ENCODE measurements around the gene ATXN8OS. TPM values are rescaled to one million over a fixed set of nuclear protein-coding genes. Genes with fewer than 3 reads are reported as not detected.

Gene ATXN8OS
- total RNA-seq, 1 experiment from 2014 or later: not detected

DNA sequence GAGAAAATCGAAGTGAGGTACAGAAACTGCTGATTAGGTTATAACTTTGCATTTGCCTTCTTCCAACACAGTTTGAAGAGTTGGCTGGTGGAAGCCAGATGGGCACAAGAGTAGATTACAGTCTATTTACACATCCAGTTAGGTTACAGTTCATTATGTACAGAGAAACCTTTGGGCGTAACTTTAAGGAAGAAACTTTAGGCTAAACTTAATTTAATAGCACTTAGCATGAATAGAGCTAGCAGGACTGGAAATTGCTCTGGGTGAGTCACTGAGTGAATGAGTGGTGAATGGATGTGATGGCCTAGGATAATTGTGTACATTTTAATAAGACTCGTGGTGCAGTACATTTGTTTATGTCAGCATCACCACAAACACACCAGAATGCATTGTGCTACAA is 63.5 kb downstream of the ATXN8OS start:
- H3K27ac ChIP-seq (ENCODE audit: insufficient read length, low read depth, low read length): no peak overlapping the region
- H3K27me3 Mint-ChIP-seq (ENCODE audit: low read depth): no peaks in the 10 kb centered on the region
- H3K36me3 Mint-ChIP-seq (ENCODE audit: insufficient read depth in 1 of 3, low read depth in 3 of 3): no peaks in the 10 kb centered on the region
- no peak overlapping the region for H3K4ac ChIP-seq (ENCODE audit: low read depth, low read length)
- no peaks in the 10 kb centered on the region; the same call in 1 of the 2 replicates for H3K4me1 ChIP-seq (ENCODE audit: insufficient read depth, low read length)
- H4K20me1 ChIP-seq (ENCODE audit: control insufficient read depth, insufficient read depth, insufficient read length): no peaks in the 10 kb centered on the region
- no peak overlapping the region for H2BK20ac ChIP-seq (ENCODE audit: low read depth, low read length, poor library complexity, severe bottlenecking)
- no peak overlapping the region for H3K14ac ChIP-seq (ENCODE audit: insufficient read depth, low read length)
- no peaks in the 10 kb centered on the region for H3K79me2 ChIP-seq (ENCODE audit: insufficient read depth, low read length)
- no peak overlapping the region for H3T11ph ChIP-seq (ENCODE audit: low read length)
- DNase-seq: no peak
- H3K9me3 ChIP-seq (ENCODE audit: control insufficient read depth, low read depth, low read length): no peaks in the 10 kb centered on the region
- H3K9ac ChIP-seq (ENCODE audit: extremely low read depth, insufficient read length, low read length): no peak overlapping the region
- H3K56ac ChIP-seq (ENCODE audit: insufficient read length, low read depth, low read length): no peak overlapping the region
- H3K4me2 ChIP-seq (ENCODE audit: insufficient read depth, insufficient read length, low read length): no peak overlapping the region
- H3K27me3 ChIP-seq (ENCODE audit: insufficient read depth, low read length): no peaks in the 10 kb centered on the region
- H3K79me1 ChIP-seq (ENCODE audit: insufficient read depth, low read depth, low read length, poor library complexity, severe bottlenecking): no peaks in the 10 kb centered on the region
- TF ChIP-seq, protein P1, sequence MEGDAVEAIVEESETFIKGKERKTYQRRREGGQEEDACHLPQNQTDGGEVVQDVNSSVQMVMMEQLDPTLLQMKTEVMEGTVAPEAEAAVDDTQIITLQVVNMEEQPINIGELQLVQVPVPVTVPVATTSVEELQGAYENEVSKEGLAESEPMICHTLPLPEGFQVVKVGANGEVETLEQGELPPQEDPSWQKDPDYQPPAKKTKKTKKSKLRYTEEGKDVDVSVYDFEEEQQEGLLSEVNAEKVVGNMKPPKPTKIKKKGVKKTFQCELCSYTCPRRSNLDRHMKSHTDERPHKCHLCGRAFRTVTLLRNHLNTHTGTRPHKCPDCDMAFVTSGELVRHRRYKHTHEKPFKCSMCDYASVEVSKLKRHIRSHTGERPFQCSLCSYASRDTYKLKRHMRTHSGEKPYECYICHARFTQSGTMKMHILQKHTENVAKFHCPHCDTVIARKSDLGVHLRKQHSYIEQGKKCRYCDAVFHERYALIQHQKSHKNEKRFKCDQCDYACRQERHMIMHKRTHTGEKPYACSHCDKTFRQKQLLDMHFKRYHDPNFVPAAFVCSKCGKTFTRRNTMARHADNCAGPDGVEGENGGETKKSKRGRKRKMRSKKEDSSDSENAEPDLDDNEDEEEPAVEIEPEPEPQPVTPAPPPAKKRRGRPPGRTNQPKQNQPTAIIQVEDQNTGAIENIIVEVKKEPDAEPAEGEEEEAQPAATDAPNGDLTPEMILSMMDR (conservative IDR thresholded peaks at IDR 0.05): no peak
- H2BK5ac ChIP-seq (ENCODE audit: insufficient read length, low read length): no peak overlapping the region
- no peak overlapping the region for H2BK15ac ChIP-seq (ENCODE audit: low read depth, low read length)
- no peak overlapping the region for H3K18ac ChIP-seq (ENCODE audit: insufficient read length, low read depth, low read length)
- no peak overlapping the region for H4K8ac ChIP-seq (replicated peaks; ENCODE audit: insufficient read length, low read depth, low read length)
- H4K5ac ChIP-seq (ENCODE audit: insufficient read length, low read depth, low read length): no peak overlapping the region
- no peak overlapping the region for H2BK12ac ChIP-seq (ENCODE audit: insufficient read length, low read depth, low read length)
- peaks cover 7 to 9% of the 10 kb centered on the region in 2 experiments; a peak in 2 of 4 replicates for H3K4me1 Mint-ChIP-seq
- no peaks in the 10 kb centered on the region; a peak in 3 of 5 replicates for H3K9me3 Mint-ChIP-seq
- no peak overlapping the region for H2BK120ac ChIP-seq (ENCODE audit: low read depth, low read length, poor library complexity, severe bottlenecking)
- WGBS (ENCODE audit: extremely low coverage, insufficient read length, low lambda C conversion rate): no CpG with 5 or more reads among the region's 3 CpGs
- H3K23ac ChIP-seq (ENCODE audit: insufficient read length, low read depth, low read length): no peak overlapping the region
- no peak overlapping the region for H2AK5ac ChIP-seq (ENCODE audit: insufficient read length, low read length)
- H3K4me3 Mint-ChIP-seq: no peak overlapping the region
- peak overlapping the region in 1 of 3 experiments; percentile 62; a peak in 1 of 7 replicates for H3K27ac Mint-ChIP-seq
- H3K23me2 ChIP-seq (ENCODE audit: insufficient read length, low read depth, low read length, poor library complexity, severe bottlenecking): no peaks in the 10 kb centered on the region
- no peak overlapping the region for H4K91ac ChIP-seq (ENCODE audit: insufficient read length, low read depth, low read length)
- H2AFZ ChIP-seq (ENCODE audit: low read length): no peak overlapping the region
